HG03280 (cell line): ENCODE results near the gene ITIH4.
"Not testable (repeated sequence)": the region's sequence is repeated elsewhere in the genome, so short reads cannot be mapped to it uniquely, and the experiment has no call there.

Source experiments
- ATAC-seq: cut with Tn5 transposase; IDR thresholded peaks from one replicate; pipeline ENCODE4 v1.9.1; 2021; ENCODE audit warnings: mild to moderate bottlenecking, moderate library complexity; ENCODE audit not compliant: unreplicated experiment

Gene ITIH4

DNA sequence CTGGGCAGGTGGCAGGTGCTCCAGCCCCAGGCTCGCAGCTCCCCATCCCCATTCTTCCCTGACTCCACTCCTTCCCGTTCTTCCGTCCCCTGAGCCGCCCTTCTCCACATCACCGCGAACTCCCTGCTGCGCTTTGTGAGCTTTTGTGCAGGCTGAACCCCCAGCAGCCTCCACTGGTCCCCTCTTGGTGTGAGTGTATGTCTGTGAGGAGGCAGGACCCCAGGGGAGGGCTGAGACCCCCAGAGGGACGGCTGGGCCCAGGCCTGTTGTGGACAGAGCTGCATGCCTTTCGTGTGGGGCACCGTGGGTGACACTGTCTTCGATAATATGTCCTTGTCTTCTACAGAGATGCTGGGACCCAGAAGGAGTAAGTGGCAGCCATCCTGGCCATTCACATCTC lies 43.2 kb downstream of the ITIH4 start:
- no peak for ATAC-seq

DNA sequence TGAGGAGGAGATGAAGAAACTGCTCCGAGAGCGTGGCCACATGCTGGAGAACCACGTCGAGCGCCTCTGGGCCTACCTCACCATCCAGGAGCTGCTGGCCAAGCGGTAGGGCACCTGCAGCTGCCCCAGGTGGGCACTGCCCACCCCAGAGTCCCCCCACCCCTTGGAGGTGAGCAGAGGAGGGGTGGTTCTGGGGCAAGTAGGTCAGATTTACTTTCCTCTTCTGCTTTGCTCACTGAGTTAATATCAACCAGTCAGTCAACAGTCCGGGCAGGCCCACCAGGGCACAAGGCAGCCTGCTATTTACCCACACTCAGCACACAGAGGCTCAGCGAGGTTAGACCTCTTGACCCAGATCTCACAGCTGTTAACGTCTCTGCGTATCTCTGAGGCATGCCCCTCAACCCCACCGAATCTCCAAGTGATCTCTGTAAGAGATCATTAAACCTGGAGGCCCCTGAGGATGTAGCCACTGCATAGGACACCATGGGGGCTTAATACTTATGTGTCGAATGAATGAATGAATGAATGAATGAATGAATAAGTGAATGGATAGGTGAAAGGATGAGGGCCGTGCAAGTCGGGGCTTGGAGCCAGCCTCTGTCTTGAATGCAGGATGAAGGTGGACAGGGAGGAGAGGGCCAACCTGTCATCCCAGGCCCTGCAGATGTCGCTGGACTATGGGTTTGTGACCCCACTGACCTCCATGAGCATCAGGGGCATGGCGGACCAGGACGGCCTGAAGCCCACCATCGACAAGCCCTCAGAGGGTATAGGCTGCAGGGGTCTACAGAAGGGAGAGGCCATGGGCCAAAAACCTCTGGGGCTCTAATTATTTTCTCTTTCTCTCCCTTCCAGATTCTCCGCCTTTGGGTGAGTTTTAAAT lies 43.9 kb downstream of the ITIH4 start:
- no peak for ATAC-seq

DNA sequence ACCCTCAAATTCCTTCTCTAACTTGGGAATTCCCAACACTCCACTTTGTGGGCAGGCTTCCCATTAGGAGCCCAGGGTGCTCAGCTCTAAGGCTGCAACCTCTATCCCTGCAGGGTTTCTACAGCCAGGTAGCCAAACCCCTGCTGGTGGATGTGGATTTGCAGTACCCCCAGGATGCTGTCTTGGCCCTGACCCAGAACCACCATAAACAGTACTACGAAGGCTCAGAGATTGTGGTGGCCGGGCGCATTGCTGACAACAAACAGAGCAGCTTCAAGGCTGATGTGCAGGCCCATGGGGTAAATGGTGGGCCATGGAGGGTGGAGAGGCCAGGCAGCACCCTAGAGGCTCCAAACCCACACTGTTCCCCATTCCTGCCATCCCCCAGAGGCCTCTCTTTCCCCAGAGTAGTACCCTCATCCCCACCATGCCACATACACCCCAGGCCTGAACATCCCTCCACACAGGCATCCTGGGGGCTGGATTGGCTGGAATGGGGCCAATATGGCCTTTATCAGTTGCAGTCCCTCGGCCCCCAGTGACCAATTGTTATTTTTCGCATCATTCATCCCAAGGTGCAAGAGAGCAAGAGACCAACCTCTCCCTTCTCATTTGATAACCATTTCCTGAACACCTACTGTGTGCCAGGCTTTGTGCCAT lies 45.4 kb downstream of the ITIH4 start:
- ATAC-seq, result no peak

DNA sequence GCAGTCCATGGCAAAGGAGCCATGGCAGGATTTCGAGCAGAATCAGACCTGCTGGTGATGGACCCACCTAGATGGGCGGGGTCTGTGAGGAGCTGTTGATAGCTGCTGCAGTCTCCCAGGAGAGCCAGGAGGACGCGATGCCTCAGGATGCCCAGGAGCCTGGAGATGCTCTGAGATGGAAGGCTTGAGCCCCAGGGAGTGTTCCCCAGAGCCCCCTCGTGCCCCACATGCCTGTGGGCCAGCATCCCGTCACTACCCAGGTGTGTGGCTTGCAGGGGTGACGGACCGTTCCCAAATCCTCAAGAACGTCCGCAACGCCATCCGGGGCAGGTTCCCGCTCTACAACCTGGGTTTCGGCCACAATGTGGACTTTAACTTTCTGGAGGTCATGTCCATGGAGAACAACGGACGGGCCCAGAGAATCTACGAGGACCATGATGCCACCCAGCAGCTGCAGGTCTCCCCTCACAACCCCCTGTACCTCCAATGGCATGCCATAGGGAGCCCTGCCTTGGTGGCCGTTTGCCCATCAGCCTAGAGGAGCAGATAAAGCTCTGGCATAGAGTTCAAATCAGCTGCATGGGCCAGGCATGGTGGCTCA lies 46.4 kb downstream of the ITIH4 start:
- no peak for ATAC-seq

DNA sequence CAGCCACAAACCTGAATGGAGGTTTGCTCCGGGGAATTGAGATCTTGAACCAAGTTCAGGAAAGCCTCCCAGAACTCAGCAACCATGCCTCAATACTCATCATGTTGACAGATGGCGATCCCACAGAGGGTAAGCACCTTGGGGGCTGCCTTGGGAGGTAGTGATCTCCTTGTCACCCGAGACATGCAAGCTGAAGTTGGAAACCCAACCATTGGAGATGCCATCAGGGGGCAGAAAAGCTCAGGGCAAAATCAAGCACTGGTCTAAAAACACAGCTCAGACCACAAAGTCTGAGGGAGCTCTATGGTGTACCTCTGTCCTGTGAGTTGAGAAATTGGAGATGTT lies 47.3 kb downstream of the ITIH4 start:
- ATAC-seq, result no peak

DNA sequence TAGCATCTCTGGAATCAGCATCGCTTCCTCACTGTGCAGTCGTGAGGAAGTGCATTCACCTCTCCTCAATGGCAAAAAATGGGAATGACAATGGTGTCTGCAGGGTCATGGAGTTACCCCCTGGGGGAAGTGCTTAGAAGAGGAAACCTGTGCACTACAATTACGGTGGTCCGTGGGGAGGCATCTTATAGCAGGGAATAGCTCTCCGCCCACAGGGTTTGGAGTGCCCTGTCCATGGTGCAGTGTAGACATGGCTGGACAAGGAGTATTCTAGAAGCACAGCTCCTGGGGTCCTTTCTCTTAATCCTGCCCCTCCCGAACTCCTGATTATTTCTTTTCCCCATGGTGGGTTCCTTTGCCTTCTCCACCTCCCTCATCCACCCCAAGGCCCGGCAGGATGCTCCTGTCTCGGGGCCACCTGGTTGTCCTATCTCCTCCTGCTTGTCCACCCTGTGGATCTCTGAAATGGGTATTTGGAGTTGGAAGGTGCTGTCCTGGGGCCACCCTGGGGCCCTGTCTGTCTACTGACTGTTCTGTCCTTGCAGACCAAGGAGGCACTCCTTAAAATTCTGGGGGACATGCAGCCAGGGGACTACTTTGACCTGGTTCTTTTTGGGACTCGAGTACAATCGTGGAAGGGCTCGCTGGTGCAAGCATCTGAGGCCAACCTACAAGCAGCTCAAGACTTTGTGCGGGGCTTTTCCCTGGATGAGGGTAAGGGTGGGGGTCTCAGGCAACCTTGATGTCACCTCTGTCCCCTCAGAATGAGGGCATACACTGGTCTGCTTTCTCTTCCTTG lies 47.9 kb downstream of the ITIH4 start:
- no peak for ATAC-seq

DNA sequence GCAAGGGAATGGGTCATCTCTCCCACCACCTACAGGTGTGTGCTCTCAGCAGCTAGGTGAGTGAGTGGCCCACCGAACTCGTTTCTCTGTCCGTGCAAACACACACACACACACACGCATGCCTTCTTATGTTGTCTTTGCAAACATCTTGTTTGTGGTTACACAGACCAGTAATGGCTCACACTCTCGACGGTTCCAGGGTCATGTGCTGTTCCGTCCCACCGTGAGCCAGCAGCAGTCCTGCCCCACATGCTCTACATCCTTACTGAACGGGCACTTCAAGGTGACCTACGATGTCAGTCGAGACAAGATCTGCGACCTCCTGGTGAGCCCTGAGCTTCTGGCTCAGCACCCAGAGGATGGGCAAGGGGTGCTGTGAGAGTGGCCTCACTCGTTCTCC lies 48.7 kb downstream of the ITIH4 start:
- ATAC-seq, result no peak

DNA sequence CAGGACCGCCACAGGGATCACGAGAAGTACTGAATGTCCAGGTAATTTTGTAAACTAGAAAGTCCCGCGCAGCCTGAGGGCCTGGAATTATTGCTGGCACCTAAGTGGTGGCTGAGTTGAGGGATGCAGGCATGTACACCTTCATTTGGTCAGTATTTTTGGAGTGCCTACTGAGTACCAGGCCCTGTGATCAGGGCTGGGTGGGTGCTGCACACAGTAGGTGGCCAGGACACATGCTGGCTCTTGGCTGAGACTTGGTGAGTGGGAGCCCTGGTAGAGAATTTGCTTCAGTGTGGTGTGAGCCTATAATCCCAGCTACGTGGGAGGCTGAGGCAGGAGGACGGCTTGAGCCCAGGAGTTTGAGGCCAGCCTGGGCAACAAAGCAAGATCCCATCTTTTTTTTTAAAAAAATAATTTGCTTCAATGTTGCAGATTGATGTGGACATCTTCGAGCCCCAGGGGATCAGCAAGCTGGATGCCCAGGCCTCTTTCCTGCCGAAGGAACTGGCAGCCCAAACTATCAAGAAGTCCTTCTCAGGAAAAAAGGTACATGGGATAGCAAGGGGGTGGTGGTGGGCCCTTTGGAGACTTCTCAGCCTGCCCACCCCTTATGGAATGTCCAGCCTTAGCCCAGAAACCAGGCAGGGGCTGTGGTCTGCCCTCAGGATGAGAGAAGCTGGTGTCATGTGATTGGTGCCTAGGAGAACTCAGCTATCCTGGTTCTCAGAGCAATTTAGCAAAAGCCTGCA lies 50.5 kb downstream of the ITIH4 start:
- ATAC-seq, result no peak

DNA sequence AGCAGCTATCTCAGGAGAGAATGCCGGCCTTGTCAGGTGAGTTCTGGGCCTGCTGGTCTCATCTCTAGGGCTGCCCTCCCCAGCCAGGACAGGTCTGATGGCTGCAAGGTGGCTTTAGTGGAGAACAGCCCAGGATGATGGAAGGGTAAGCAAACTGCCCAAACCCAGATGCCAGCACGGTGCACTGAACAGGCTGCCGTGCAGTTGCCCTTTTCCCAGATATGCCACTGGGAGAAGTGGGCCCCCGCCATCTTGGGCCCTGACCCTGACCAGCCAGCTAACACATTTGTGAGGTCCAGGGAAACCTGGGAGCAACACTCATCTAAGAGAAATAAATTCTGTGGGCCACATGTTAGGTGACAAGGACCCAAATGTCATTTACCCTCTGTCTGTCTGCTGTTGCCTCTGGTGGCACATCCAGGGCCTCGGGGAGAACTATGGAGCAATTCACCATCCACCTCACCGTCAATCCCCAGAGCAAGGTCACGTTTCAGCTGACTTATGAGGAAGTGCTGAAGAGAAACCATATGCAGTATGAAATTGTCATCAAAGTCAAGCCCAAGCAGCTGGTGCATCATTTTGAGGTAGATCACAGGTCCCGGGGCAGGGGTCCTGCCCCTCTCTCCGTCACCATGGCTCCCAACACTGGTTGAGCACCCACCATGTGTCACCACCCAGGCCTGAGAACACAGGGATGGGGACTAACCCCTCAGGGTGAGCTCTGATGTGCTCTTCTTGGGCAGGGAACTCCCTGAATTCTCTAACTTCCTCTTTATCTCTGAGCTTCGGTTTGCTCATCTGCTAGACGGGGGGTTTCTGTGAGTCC lies 51.2 kb downstream of the ITIH4 start:
- no peak for ATAC-seq

DNA sequence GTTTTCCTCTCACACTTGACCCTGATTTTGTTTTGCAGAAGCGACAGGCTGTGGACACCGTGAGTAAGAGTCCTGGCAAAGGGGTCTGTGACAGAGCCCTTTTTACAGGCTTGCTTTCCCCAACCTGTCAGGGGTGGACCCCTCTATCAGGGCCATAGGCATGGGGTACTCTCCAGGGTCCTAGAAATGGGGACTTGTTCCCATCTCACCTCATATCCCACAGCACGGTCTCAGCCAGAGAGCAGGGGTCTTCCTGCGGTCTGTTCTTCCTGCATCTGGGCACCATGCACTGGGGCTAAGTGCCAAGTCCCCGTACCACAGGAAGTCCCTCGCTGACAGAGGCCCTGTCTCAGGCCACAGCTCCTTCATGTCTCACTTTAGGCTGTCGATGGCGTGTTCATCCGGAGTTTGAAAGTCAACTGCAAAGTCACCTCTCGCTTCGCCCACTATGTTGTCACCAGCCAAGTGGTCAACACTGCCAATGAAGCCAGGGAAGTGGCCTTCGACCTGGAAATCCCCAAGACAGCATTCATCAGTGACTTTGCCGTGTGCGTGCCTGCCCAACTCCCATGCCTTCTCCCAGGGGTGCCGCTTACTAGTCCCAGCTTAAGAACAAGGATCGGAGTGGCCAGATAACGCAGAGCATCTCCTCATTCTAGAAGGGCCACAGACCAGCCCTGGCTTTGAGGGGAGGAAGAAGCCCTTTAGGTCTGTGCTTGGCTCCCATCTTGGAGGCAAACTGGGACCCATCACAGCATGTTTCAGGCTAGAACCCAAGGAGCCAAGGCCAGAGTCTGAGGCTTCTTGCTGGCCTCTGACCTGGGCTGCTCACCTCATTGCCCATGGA lies 52.3 kb downstream of the ITIH4 start:
- ATAC-seq, result no peak

DNA sequence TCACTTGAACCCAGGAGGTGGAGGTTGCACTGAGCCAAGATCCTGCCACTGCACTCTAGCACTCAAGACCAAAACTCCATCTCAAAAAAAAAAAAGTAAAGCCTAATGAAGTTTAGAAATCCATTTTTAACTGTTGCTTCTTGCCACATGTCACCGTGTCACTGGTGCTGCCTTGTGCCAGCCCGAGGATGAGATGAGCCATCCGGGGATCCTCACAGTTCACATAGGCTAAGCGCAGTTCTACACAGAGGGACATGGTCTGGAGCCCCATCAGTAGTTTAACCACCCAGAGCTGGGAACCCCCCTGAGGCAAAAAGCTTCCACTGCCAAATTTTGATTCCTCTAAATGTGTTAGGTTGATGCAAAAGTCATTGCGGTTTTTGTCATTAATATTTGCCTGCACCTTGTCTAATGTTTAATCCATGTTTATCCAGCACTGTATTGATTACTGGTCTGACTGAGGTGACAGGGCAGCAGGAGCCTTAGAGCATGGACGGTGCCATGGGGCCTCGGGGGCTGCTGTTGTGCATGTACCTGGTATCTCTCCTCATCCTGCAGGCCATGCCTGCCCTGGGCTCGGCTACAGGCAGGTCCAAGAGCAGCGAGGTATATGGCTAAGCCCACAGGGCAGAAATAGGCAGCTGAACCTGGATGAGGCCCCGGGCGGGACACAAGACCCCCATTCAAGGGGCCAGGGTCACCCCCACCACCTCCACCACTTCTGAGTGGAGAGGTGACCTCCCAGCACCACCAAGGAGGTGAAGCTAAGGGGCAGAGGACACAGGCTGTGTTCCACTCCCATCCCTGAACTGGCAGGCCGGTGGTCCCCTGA lies 53.1 kb downstream of the ITIH4 start, which contains the start of gene ITIH1:
Gene ITIH1, plus strand, starts transcription at position 473 of the 832 bp plus-strand sequence. Its CDS starts 17 bp downstream, at position 490.
- ATAC-seq, result no peak

DNA sequence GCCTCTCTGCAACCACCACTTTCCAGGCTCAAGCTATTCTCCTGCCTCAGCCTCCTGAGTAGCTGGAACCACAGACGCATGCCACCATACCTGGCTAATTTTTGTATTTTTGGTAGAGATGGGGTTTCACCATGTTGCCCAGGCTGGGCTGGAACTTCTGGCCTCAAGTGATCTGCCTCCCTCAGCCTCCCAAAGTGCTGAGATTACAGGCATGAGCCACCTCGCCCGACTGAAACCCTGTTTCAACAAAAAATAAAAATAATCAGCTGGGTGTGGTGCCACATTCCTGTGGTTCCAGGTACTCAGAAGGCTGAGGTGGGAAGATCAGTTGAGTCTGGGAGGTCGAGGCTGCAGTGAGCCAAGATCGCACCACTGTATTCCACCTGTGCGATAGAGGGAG lies 54.0 kb downstream of the ITIH4 start:
- ATAC-seq, result not testable (repeated sequence)

DNA sequence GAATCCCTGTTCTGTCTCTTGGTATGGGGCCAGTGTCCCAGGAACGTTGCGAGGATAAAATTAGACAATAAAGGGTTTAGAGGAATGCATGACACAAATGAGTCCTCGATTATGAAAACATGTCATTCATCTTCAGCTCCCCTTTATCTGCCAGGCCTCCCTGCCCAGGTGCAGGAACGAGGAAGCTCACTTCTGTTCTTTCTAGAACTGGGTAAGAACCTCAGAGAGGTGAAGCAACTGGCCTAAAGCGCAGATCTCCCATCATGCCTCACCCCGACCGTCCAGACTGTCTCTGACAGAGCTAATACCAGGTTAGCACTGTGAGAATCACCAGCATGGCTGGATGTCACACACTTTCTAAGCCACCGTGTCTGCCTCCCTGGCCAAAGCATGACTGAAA lies 54.6 kb downstream of the ITIH4 start:
- no peak for ATAC-seq

DNA sequence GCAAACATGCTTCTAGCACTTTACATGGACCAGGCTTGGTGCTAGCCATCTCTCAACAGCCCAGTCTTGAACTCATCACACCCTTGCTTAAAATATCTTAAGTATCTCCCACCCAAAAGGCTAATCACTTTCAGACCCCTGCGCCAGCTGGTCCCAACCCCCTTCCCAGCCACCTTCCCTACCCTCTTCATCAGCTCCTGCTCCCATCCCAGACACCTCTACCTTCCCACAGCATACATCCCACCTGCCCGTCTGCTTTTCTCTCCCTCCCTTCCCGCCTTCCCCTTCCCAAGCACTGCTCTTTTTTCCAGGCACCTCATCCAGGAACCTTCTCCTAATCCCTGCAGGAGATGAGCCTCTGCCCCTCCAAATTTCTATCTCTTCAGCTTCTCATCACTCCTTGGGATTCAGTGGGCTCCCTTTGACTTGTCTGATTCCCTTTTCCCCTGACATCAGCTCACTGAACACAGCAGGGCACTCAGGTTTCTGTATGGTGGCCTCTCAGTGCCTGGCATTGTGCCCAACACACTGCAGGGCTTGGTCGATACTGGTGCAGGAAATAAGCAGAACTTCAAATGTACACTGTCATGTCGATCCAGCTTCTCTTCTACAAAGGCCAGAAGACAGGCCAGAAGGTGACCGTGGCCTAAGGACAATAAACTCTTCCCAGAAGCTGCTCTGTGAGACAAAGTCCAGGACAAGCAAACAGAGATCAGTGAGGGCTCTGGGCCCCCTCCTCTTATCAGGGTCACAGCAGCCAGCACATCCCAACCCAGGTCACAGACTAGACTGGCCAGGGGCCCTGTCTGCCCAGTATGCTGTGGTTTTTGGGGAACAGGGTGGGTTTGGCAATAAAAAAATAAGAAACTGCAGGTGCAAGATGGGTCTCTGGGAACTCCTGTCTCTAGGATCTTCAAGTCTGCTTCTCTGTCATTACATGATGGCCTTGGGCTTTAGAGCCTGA lies 55.3 kb downstream of the ITIH4 start:
- ATAC-seq, result no peak

DNA sequence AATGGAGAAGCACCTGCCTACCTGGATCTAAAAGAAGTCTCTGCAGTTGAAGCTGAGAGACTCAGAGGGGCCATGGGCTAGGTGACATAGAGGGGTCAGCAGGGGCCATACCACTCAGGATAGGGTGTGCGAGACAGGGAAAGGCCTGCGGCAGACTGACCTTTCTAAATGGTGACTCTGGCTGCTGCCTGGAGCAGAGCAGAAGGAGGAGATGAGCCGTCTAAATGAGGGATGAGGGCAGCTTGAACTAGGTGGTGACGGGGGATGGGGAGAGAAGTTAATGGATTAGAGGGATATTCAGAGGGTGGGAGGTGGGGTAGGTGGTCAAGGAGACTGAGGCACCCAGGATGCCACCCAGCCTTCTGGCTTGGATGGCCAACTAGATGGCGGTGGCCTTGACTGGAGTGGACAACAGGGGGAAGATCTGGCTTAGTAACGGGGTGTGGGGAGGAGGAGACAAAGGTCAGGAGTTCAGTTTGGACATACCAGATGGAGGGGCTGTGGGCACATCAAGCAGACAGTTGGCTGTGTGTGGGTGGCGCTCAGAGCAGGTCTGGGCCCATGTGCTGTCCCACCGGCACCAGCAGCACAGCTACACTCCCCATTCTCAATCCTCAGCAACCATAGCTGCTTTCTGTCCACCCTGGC lies 56.3 kb downstream of the ITIH4 start:
- ATAC-seq, result no peak

DNA sequence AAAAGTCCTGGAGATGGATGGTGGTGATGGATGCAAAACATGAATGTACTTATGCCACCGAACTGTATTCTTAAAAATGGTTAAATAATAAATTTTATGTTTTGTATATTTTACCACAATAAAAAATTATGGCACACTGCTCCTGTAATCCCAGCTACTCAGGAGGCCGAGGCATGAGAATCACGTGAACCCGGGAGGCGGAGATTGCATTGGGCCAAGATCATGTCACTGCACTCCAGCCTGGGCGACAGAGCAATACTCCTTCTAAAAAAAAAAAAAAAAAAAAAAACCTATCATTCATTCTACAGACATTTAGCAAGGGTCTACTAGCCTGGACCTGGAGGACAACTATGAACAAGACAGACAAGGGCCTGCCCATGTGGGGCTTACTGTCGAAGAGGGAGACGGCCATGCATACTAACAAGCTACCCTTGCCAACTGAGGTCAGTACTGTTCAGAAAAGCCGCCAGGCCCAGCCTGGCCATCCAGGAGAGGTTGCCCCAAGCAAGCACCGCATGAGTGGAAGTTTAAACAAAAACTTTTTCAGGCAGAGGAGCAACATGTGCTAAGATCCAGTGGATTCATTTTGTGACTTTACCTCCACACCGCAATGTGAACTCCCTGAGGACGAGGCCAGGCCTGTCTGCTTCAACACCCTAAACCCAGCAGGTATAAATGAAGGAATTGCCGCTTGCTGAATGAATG lies 57.0 kb downstream of the ITIH4 start:
- no peak for ATAC-seq
